ENCODE data around the gene NFATC2.
A peak's percentile ranks its signal among the peaks of the same experiment; 100 is the strongest.

NFATC2 gene

GRCh38 chr20:51382986-51383821 lies 159.3 kb downstream of the NFATC2 start:
- H3K9me3 Mint-ChIP-seq: no peaks in the 10 kb centered on the region
- no peak overlapping the region for H3K4me3 Mint-ChIP-seq
- ATAC-seq (replicated peaks; ENCODE audit: extremely low read depth, poor library complexity, severe bottlenecking): no peak
- H3K27ac Mint-ChIP-seq (ENCODE audit: low read depth): peak overlapping the region; percentile 80
- no peaks in the 10 kb centered on the region for H3K27me3 Mint-ChIP-seq
- peaks cover 50% of the 10 kb centered on the region for H3K4me1 Mint-ChIP-seq
- no peak for DNase-seq (ENCODE audit: low spot score in 2 of 2)
- H3K36me3 Mint-ChIP-seq (ENCODE audit: insufficient read depth): peaks cover 26% of the 10 kb centered on the region

GRCh38 chr20:51382111-51382985 lies 160.2 kb downstream of the NFATC2 start:
- ATAC-seq (replicated peaks; ENCODE audit: extremely low read depth, poor library complexity, severe bottlenecking) (no peak), DNase-seq (ENCODE audit: low spot score in 2 of 2) (no peak)
- Mint-ChIP-seq H3K36me3 (ENCODE audit: insufficient read depth) (peaks cover 23% of the 10 kb centered on the region), H3K9me3 (no peaks in the 10 kb centered on the region), H3K4me1 (peaks cover 48% of the 10 kb centered on the region), H3K4me3 (no peak overlapping the region), H3K27ac (ENCODE audit: low read depth) (peak overlapping the region; percentile 67), H3K27me3 (no peaks in the 10 kb centered on the region)

- Mint-ChIP-seq H3K27me3 (no peaks in the 10 kb centered on the region), H3K36me3 (ENCODE audit: insufficient read depth) (peaks cover 20% of the 10 kb centered on the region), H3K27ac (ENCODE audit: low read depth) (peak overlapping the region; percentile 67), H3K4me1 (peaks cover 42% of the 10 kb centered on the region), H3K4me3 (no peak overlapping the region), H3K9me3 (no peaks in the 10 kb centered on the region)
- DNase-seq (ENCODE audit: low spot score in 2 of 2) (no peak), ATAC-seq (replicated peaks; ENCODE audit: extremely low read depth, poor library complexity, severe bottlenecking) (no peak)
Observed at GRCh38 chr20:51381557-51381956, 161.0 kb downstream of the NFATC2 start.

- Mint-ChIP-seq H3K27ac (ENCODE audit: low read depth) (peak overlapping the region; percentile 76), H3K27me3 (no peaks in the 10 kb centered on the region), H3K4me3 (no peak overlapping the region), H3K4me1 (peaks cover 34% of the 10 kb centered on the region), H3K9me3 (no peaks in the 10 kb centered on the region), H3K36me3 (ENCODE audit: insufficient read depth) (peaks cover 19% of the 10 kb centered on the region)
- no peak for ATAC-seq (replicated peaks; ENCODE audit: extremely low read depth, poor library complexity, severe bottlenecking)
- DNase-seq (ENCODE audit: low spot score in 2 of 2): no peak
Observed at GRCh38 chr20:51380401-51381385, 161.8 kb downstream of the NFATC2 start.

- Mint-ChIP-seq H3K36me3 (ENCODE audit: insufficient read depth) (peaks cover 16% of the 10 kb centered on the region), H3K27me3 (no peaks in the 10 kb centered on the region), H3K4me3 (no peak overlapping the region), H3K27ac (ENCODE audit: low read depth) (peak overlapping the region; percentile 76), H3K9me3 (no peaks in the 10 kb centered on the region), H3K4me1 (peaks cover 24% of the 10 kb centered on the region)
- no peak for ATAC-seq (replicated peaks; ENCODE audit: extremely low read depth, poor library complexity, severe bottlenecking)
- no peak for DNase-seq (ENCODE audit: low spot score in 2 of 2)
Observed at GRCh38 chr20:51379601-51380341, 162.7 kb downstream of the NFATC2 start.

GRCh38 chr20:51378171-51378928 lies 164.2 kb downstream of the NFATC2 start:
- ATAC-seq (replicated peaks; ENCODE audit: extremely low read depth, poor library complexity, severe bottlenecking) (no peak), DNase-seq (ENCODE audit: low spot score in 2 of 2) (no peak)
- peak overlapping the region; percentile 16 for H3K27ac Mint-ChIP-seq (ENCODE audit: low read depth)
- H3K9me3 Mint-ChIP-seq: no peaks in the 10 kb centered on the region
- H3K4me1 Mint-ChIP-seq: peaks cover 13% of the 10 kb centered on the region
- no peak overlapping the region for H3K4me3 Mint-ChIP-seq
- H3K27me3 Mint-ChIP-seq: no peaks in the 10 kb centered on the region
- peaks cover 12% of the 10 kb centered on the region for H3K36me3 Mint-ChIP-seq (ENCODE audit: insufficient read depth)

- peaks cover 10% of the 10 kb centered on the region for H3K36me3 Mint-ChIP-seq (ENCODE audit: insufficient read depth)
- ATAC-seq (replicated peaks; ENCODE audit: extremely low read depth, poor library complexity, severe bottlenecking): no peak
- H3K4me1 Mint-ChIP-seq: peaks cover 18% of the 10 kb centered on the region
- no peak overlapping the region for H3K27ac Mint-ChIP-seq (ENCODE audit: low read depth)
- no peak overlapping the region for H3K4me3 Mint-ChIP-seq
- DNase-seq (ENCODE audit: low spot score in 2 of 2): no peak
- no peaks in the 10 kb centered on the region for H3K27me3 Mint-ChIP-seq
- H3K9me3 Mint-ChIP-seq: no peaks in the 10 kb centered on the region
Observed at GRCh38 chr20:51377132-51377531, 165.4 kb downstream of the NFATC2 start.

GRCh38 chr20:51376111-51376510 lies 166.4 kb downstream of the NFATC2 start:
- DNase-seq (ENCODE audit: low spot score in 2 of 2): no peak
- Mint-ChIP-seq H3K36me3 (ENCODE audit: insufficient read depth) (peaks cover 8% of the 10 kb centered on the region), H3K27ac (ENCODE audit: low read depth) (peak overlapping the region; percentile 79), H3K9me3 (no peaks in the 10 kb centered on the region), H3K27me3 (no peaks in the 10 kb centered on the region), H3K4me3 (no peak overlapping the region), H3K4me1 (peaks cover 19% of the 10 kb centered on the region)
- no peak for ATAC-seq (replicated peaks; ENCODE audit: extremely low read depth, poor library complexity, severe bottlenecking)

GRCh38 chr20:51375561-51375960 lies 167.0 kb downstream of the NFATC2 start:
- Mint-ChIP-seq H3K27ac (ENCODE audit: low read depth) (peak overlapping the region; percentile 79), H3K9me3 (no peaks in the 10 kb centered on the region), H3K36me3 (ENCODE audit: insufficient read depth) (peaks cover 10% of the 10 kb centered on the region), H3K4me1 (peaks cover 19% of the 10 kb centered on the region), H3K27me3 (no peaks in the 10 kb centered on the region), H3K4me3 (no peak overlapping the region)
- DNase-seq (ENCODE audit: low spot score in 2 of 2): no peak
- ATAC-seq (replicated peaks; ENCODE audit: extremely low read depth, poor library complexity, severe bottlenecking): no peak

GRCh38 chr20:51374961-51375360 lies 167.6 kb downstream of the NFATC2 start:
- H3K36me3 Mint-ChIP-seq (ENCODE audit: insufficient read depth): peaks cover 10% of the 10 kb centered on the region
- DNase-seq (ENCODE audit: low spot score in 2 of 2) (no peak), ATAC-seq (replicated peaks; ENCODE audit: extremely low read depth, poor library complexity, severe bottlenecking) (no peak)
- H3K4me3 Mint-ChIP-seq: no peak overlapping the region
- H3K9me3 Mint-ChIP-seq: no peaks in the 10 kb centered on the region
- H3K27ac Mint-ChIP-seq (ENCODE audit: low read depth): peak overlapping the region; percentile 79
- no peaks in the 10 kb centered on the region for H3K27me3 Mint-ChIP-seq
- H3K4me1 Mint-ChIP-seq: peaks cover 14% of the 10 kb centered on the region

- Mint-ChIP-seq H3K27me3 (no peaks in the 10 kb centered on the region), H3K27ac (ENCODE audit: low read depth) (peak overlapping the region; percentile 79)
Observed at GRCh38 chr20:51374456-51374830, 168.1 kb downstream of the NFATC2 start.

More at GRCh38 chr20:51374456-51374830, 168.1 kb downstream of the NFATC2 start:
- Mint-ChIP-seq H3K9me3 (no peaks in the 10 kb centered on the region), H3K4me3 (no peak overlapping the region), H3K36me3 (ENCODE audit: insufficient read depth) (peaks cover 9% of the 10 kb centered on the region), H3K4me1 (peaks cover 14% of the 10 kb centered on the region)
- ATAC-seq (replicated peaks; ENCODE audit: extremely low read depth, poor library complexity, severe bottlenecking): no peak
- DNase-seq (ENCODE audit: low spot score in 2 of 2): no peak
